ENCODE results near the gene ACP6. TPM values are rescaled to one million over a fixed set of nuclear protein-coding genes. Genes with fewer than 3 reads are reported as not detected.

Gene ACP6
- polyA plus RNA-seq, 3 donors = 2.0 to 4.1 (median 2.1) TPM

- Mint-ChIP-seq H3K36me3 (peaks cover 0 to 3% of the 10 kb centered on the region in 2 donors), H3K4me1 (peaks cover 13% of the 10 kb centered on the region), H3K9me3 (peaks cover 0 to 1% (median 0%) of the 10 kb centered on the region in 7 donors), H3K27me3 (ENCODE audit: low read depth in 3 of 3) (no peaks in the 10 kb centered on the region), H3K4me3 (no peak overlapping the region), H3K27ac (peak overlapping the region in 2 of 7 donors; percentile 32 to 54)
- no peak overlapping the region for H3K27ac ChIP-seq (ENCODE audit: low read depth in 1 of 2, low read length in 2 of 2)
- H3K4me2 ChIP-seq (replicated peaks; ENCODE audit: extremely low read depth, low read length, poor library complexity, severe bottlenecking) = no peak overlapping the region
- WGBS (ENCODE audit: insufficient coverage) = 60% methylated on average over 1 of the region's 17 CpGs
- H3K4me3 ChIP-seq (replicated peaks in 1 of 3; ENCODE audit: low read depth in 2 of 3, low read length in 3 of 3) = no peak overlapping the region
- TF ChIP-seq, protein P1, sequence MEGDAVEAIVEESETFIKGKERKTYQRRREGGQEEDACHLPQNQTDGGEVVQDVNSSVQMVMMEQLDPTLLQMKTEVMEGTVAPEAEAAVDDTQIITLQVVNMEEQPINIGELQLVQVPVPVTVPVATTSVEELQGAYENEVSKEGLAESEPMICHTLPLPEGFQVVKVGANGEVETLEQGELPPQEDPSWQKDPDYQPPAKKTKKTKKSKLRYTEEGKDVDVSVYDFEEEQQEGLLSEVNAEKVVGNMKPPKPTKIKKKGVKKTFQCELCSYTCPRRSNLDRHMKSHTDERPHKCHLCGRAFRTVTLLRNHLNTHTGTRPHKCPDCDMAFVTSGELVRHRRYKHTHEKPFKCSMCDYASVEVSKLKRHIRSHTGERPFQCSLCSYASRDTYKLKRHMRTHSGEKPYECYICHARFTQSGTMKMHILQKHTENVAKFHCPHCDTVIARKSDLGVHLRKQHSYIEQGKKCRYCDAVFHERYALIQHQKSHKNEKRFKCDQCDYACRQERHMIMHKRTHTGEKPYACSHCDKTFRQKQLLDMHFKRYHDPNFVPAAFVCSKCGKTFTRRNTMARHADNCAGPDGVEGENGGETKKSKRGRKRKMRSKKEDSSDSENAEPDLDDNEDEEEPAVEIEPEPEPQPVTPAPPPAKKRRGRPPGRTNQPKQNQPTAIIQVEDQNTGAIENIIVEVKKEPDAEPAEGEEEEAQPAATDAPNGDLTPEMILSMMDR (IDR thresholded peaks at IDR 0.05) = peak; percentile 87
- H3K79me2 ChIP-seq (ENCODE audit: insufficient read depth, low read length) = no peaks in the 10 kb centered on the region
- H3K36me3 ChIP-seq (replicated peaks in 1 of 2; ENCODE audit: control insufficient read depth in 1 of 2, insufficient read depth in 2 of 2, low read length in 2 of 2) = no peaks in the 10 kb centered on the region
- peaks cover 3 to 5% of the 10 kb centered on the region in 2 donors for H3K4me1 ChIP-seq (ENCODE audit: control insufficient read depth in 1 of 2, insufficient read depth in 2 of 2, low read length in 2 of 2)
- H3K9ac ChIP-seq (ENCODE audit: insufficient read depth, low read length, poor library complexity, severe bottlenecking) = no peak overlapping the region
- H3K27me3 ChIP-seq (ENCODE audit: control insufficient read depth in 2 of 2, insufficient read depth in 2 of 2, low read length in 2 of 2) = no peaks in the 10 kb centered on the region
- H2AFZ ChIP-seq (ENCODE audit: insufficient read depth, low read depth, low read length, poor library complexity, severe bottlenecking) = no peak overlapping the region
- H4K20me1 ChIP-seq (ENCODE audit: insufficient read depth, low read length) = no peaks in the 10 kb centered on the region
- intact Hi-C loops (cut with micrococcal nuclease) = no loop called here
- no peaks in the 10 kb centered on the region for H3K9me3 ChIP-seq (replicated peaks in 1 of 2; ENCODE audit: control insufficient read depth in 1 of 2, insufficient read depth in 1 of 2, low read length in 2 of 2)
- DNase-seq = peak; percentile 31 to 54 (median 43)
These were observed 28.4 kb downstream of the ACP6 start for GRCh38 chr1:147641695-147642592.

DNA sequence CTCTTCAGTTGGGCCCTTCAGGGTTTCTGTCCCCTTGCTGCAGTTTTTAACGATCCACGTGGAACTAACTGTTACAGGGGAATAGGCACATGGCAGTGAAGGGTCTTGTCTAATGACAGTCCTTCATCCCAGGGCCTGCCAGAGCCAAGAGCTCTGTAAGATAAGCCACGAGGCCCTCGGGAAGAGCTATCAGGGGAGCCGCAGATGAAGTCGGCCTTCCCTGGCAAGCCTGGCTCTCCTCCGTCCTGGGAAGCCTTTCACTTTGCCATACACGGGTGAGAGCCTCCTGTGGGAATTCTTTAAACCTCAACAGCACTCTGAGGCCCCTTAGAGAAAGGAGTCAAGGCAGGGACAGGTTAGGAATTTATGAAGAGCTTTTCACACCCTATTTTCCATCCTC, 29.0 kb downstream of the ACP6 start:
- no peaks in the 10 kb centered on the region for H3K36me3 ChIP-seq (replicated peaks in 1 of 2; ENCODE audit: control insufficient read depth in 1 of 2, insufficient read depth in 2 of 2, low read length in 2 of 2)
- no peak overlapping the region for H2AFZ ChIP-seq (ENCODE audit: insufficient read depth, low read depth, low read length, poor library complexity, severe bottlenecking)
- peaks cover 7 to 11% of the 10 kb centered on the region in 2 donors for H3K4me1 ChIP-seq (ENCODE audit: control insufficient read depth in 1 of 2, insufficient read depth in 2 of 2, low read length in 2 of 2)
- H3K9ac ChIP-seq (ENCODE audit: insufficient read depth, low read length, poor library complexity, severe bottlenecking) = no peak overlapping the region
- peaks cover 0 to 3% of the 10 kb centered on the region in 2 donors for H3K36me3 Mint-ChIP-seq
- H3K9me3 ChIP-seq (replicated peaks in 1 of 2; ENCODE audit: control insufficient read depth in 1 of 2, insufficient read depth in 1 of 2, low read length in 2 of 2) = no peaks in the 10 kb centered on the region
- peaks cover 9% of the 10 kb centered on the region for H3K4me1 Mint-ChIP-seq
- TF ChIP-seq, protein P1 (IDR thresholded peaks at IDR 0.05) = no peak
- H3K4me3 Mint-ChIP-seq = no peak overlapping the region
- H3K79me2 ChIP-seq (ENCODE audit: insufficient read depth, low read length) = no peaks in the 10 kb centered on the region
- peaks cover 0 to 1% (median 0%) of the 10 kb centered on the region in 7 donors for H3K9me3 Mint-ChIP-seq
- no peaks in the 10 kb centered on the region for H3K27me3 Mint-ChIP-seq (ENCODE audit: low read depth in 3 of 3)
- no peaks in the 10 kb centered on the region for H4K20me1 ChIP-seq (ENCODE audit: insufficient read depth, low read length)
- H3K27ac Mint-ChIP-seq = peak overlapping the region in 2 of 7 donors; percentile 32 to 54
- no peaks in the 10 kb centered on the region for H3K27me3 ChIP-seq (ENCODE audit: control insufficient read depth in 2 of 2, insufficient read depth in 2 of 2, low read length in 2 of 2)
- no peak overlapping the region for H3K27ac ChIP-seq (ENCODE audit: low read depth in 1 of 2, low read length in 2 of 2)
- no peak overlapping the region for H3K4me3 ChIP-seq (replicated peaks in 1 of 3; ENCODE audit: low read depth in 2 of 3, low read length in 3 of 3)
- no peak overlapping the region for H3K4me2 ChIP-seq (replicated peaks; ENCODE audit: extremely low read depth, low read length, poor library complexity, severe bottlenecking)
- intact Hi-C loops (cut with micrococcal nuclease) = no loop called here
- 100% methylated on average over 1 of the region's 8 CpGs for WGBS (ENCODE audit: insufficient coverage)
- DNase-seq = no peak
